OCI-LY3 (cell line): ENCODE data around the gene GSTA3.

Source experiments
- EZH2phosphoT487 ChIP-seq: fragments of 200-600 bp; shearing (Covaris generic); IDR thresholded peaks from 2 replicates; pipeline ENCODE4 v1.6.1; 2018; ENCODE audit warnings: antibody characterized with exemption, mixed run types, low read depth
- TF ChIP-seq, protein P1 (sequence below): fragments of 200-600, 300-600 bp; sonication (generic); IDR thresholded peaks from 2 replicates; pipeline ENCODE4 v1.5.1; 2014; ENCODE audit warnings: antibody characterized with exemption, low read length, low read depth

DNA sequence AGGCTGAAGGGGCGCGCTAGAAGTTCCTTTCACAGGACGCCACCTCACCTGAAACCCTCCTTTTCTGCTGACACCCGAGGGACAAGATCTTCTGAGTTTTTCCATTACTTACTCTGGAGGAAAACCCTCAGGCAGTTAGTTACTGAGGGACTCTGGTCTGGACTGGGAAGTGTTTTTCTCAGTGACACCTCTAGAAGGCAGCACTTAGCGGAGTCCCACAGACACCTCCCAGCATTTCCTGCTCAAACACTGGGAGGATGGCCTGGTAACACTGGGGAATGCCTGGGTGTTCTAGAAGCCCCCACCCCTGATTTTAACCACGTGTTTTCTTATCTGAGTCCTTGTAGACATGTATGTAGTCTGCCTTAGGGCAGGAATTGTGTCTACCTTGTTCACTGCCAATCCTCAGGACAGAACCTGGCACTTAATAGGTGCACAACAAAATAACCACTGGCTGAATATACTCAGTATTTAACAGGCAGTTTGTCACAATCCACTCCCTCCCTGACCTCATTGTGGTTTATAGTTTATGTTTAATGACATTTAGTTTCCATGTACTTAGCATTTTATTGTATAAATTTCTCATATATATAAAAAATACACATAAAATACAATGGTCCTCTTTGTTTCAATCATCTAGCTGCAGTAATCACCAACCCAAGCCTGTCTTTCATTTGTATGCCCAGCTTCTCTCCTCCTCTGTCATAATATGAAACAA, 4.8 kb downstream of the GSTA3 start:
- TF ChIP-seq, protein P1, sequence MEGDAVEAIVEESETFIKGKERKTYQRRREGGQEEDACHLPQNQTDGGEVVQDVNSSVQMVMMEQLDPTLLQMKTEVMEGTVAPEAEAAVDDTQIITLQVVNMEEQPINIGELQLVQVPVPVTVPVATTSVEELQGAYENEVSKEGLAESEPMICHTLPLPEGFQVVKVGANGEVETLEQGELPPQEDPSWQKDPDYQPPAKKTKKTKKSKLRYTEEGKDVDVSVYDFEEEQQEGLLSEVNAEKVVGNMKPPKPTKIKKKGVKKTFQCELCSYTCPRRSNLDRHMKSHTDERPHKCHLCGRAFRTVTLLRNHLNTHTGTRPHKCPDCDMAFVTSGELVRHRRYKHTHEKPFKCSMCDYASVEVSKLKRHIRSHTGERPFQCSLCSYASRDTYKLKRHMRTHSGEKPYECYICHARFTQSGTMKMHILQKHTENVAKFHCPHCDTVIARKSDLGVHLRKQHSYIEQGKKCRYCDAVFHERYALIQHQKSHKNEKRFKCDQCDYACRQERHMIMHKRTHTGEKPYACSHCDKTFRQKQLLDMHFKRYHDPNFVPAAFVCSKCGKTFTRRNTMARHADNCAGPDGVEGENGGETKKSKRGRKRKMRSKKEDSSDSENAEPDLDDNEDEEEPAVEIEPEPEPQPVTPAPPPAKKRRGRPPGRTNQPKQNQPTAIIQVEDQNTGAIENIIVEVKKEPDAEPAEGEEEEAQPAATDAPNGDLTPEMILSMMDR = peak; percentile 30; the same call in 1 of the 2 replicates
- no peak for TF ChIP-seq EZH2phosphoT487
